ENCODE results near the gene STX1B. TPM values are rescaled to one million over a fixed set of nuclear protein-coding genes. Genes with fewer than 3 reads are reported as not detected.

STX1B gene
- total RNA-seq, 1 experiment from 2014 or later, result 3.7 TPM

- Histone ChIP-seq H3K27ac (ENCODE audit: low read length) (no peak overlapping the region), H3K27me3 (ENCODE audit: control insufficient read depth, insufficient read depth, low read length) (no peaks in the 10 kb centered on the region), H3K4me1 (ENCODE audit: control insufficient read depth, insufficient read depth, low read length) (peaks cover 4% of the 10 kb centered on the region), H3K9me3 (ENCODE audit: control insufficient read depth, insufficient read depth, low read depth, low read length) (no peaks in the 10 kb centered on the region), H3K4me3 (ENCODE audit: low read depth in 2 of 2, low read length in 2 of 2) (no peak overlapping the region), H3K36me3 (ENCODE audit: control insufficient read depth, insufficient read depth, low read length) (peaks cover 25% of the 10 kb centered on the region)
- ChIA-PET CTCF (interaction anchor here (0.7 kb wide), 1 partner anchor 11 kb away, joined by 3 read pairs; no protein-coding TSS in a partner anchor), POLR2A (no interaction called here)
- no peak for TF ChIP-seq REST (IDR thresholded peaks at IDR 0.05; ENCODE audit: insufficient read depth in 1 of 2, low read depth in 2 of 2, low read length in 1 of 2)
- TF ChIP-seq SIN3A (IDR thresholded peaks at IDR 0.05; ENCODE audit: borderline replicate concordance, insufficient read depth, low read depth, low read length), result no peak
- no peak for TF ChIP-seq TCF7L2 (IDR thresholded peaks at IDR 0.05; ENCODE audit: low read depth, low read length)
- TF ChIP-seq POLR2AphosphoS5 (IDR thresholded peaks at IDR 0.05; ENCODE audit: low read depth, low read length), result no peak
- no peak for TF ChIP-seq CTCF (IDR thresholded peaks at IDR 0.05)
- no TSS peak for BruUV-seq (replicated peaks)
- intact Hi-C loops (cut with micrococcal nuclease; ENCODE audit: unreplicated experiment) (no loop called here), in situ Hi-C loops (cut with HindIII; ENCODE audit: low pct_unique_long_range_greater_than_20kb, low sequenced_read_pairs) (no loop called here)
- DNase-seq (ENCODE audit: low read depth, low spot score), result no peak
- no peak for ATAC-seq
Measured at GRCh38 chr16:30963925-30964511, 46.4 kb downstream of the STX1B start.

GRCh38 chr16:30961384-30961783, 49.1 kb downstream of the STX1B start:
- DNase-seq (ENCODE audit: low read depth, low spot score) (no peak), ATAC-seq (no peak)
- in situ Hi-C loops (cut with HindIII; ENCODE audit: low pct_unique_long_range_greater_than_20kb, low sequenced_read_pairs), result no loop called here
- Histone ChIP-seq H3K4me3 (ENCODE audit: low read depth in 2 of 2, low read length in 2 of 2) (no peak overlapping the region), H3K27me3 (ENCODE audit: control insufficient read depth, insufficient read depth, low read length) (no peaks in the 10 kb centered on the region), H3K4me1 (ENCODE audit: control insufficient read depth, insufficient read depth, low read length) (peaks cover 13% of the 10 kb centered on the region), H3K27ac (ENCODE audit: low read length) (no peak overlapping the region), H3K9me3 (ENCODE audit: control insufficient read depth, insufficient read depth, low read depth, low read length) (no peaks in the 10 kb centered on the region), H3K36me3 (ENCODE audit: control insufficient read depth, insufficient read depth, low read length) (peaks cover 26% of the 10 kb centered on the region)
- ChIA-PET CTCF (no interaction called here), POLR2A (no interaction called here)
- intact Hi-C loops (cut with micrococcal nuclease; ENCODE audit: unreplicated experiment), result no loop called here
- TF ChIP-seq POLR2AphosphoS5 (IDR thresholded peaks at IDR 0.05; ENCODE audit: low read depth, low read length), result no peak
- TF ChIP-seq TCF7L2 (IDR thresholded peaks at IDR 0.05; ENCODE audit: low read depth, low read length), result no peak
- no peak for TF ChIP-seq REST (IDR thresholded peaks at IDR 0.05; ENCODE audit: insufficient read depth in 1 of 2, low read depth in 2 of 2, low read length in 1 of 2)
- no peak for TF ChIP-seq SIN3A (IDR thresholded peaks at IDR 0.05; ENCODE audit: borderline replicate concordance, insufficient read depth, low read depth, low read length)
- no peak for TF ChIP-seq CTCF (IDR thresholded peaks at IDR 0.05)
- no TSS peak for BruUV-seq (replicated peaks)

Measured in Panc1 (cell line).